K562 (cell line): ENCODE data around the gene MAD1L1.

Experiments
- BMI1 ChIP-seq: fragments of 150-350 bp; IDR thresholded peaks from 2 replicates; pipeline ENCODE4 v1.6.1; 2014; ENCODE audit warnings: low read length
- DNMT1 ChIP-seq: fragments of 450-650 bp; IDR thresholded peaks from 2 replicates; pipeline ENCODE4 v1.6.1; 2016; ENCODE audit warnings: antibody characterized with exemption, mild to moderate bottlenecking
- GABPA ChIP-seq: fragments of 200-800 bp; sonication (Bioruptor generic); conservative IDR thresholded peaks from 2 replicates; pipeline ENCODE4 v1.6.1; 2016; ENCODE audit warnings: low read depth, missing genetic modification characterization, missing compliant biosample characterization
- GTF2F1 ChIP-seq: IDR thresholded peaks from 2 replicates; pipeline ENCODE4 v1.6.1; 2011; ENCODE audit warnings: low read depth, low read length, improper control_type of control experiment
- MCM3 ChIP-seq: fragments of 450-650 bp; IDR thresholded peaks from 2 replicates; pipeline ENCODE4 v1.6.1; 2016
- PHF8 ChIP-seq: fragments of 200-600 bp; sonication (generic); IDR thresholded peaks from 2 replicates; pipeline ENCODE4 v1.6.1; 2012; ENCODE audit warnings: mixed run types, mild to moderate bottlenecking, inconsistent platforms, low read length, moderate library complexity, borderline replicate concordance
- POLR2AphosphoS5 ChIP-seq: IDR thresholded peaks from 2 replicates; pipeline ENCODE4 v1.6.1; 2011; ENCODE audit warnings: mild to moderate bottlenecking, low read depth, low read length, moderate library complexity; ENCODE audit not compliant: control insufficient read depth, insufficient read depth
- TEAD4 ChIP-seq, 2 experiments: sonication (generic) in 1 of 2; formaldehyde crosslinking in 1 of 2; IDR thresholded peaks; 2 replicates each; pipeline versions ENCODE4 v1.6.1 to v1.8.0; 2012 to 2022; ENCODE audit warnings: borderline replicate concordance in 1 of 2, inconsistent platforms in 1 of 2, low read length in 1 of 2, mild to moderate bottlenecking in 1 of 2, missing genetic modification reagents in 1 of 2
- ZEB2 ChIP-seq: fragments of 450-650 bp; IDR thresholded peaks from 2 replicates; pipeline ENCODE4 v1.6.1; 2016
- ZZZ3 ChIP-seq: fragments of 450-650 bp; IDR thresholded peaks from 2 replicates; pipeline ENCODE4 v1.6.1; 2016; ENCODE audit warnings: antibody characterized with exemption, mild to moderate bottlenecking, moderate library complexity
- TF ChIP-seq, protein P1 (sequence below): sonication (generic); formaldehyde crosslinking; IDR thresholded peaks from 2 replicates; pipeline ENCODE4 v1.5.0; 2020; ENCODE audit warnings: missing genetic modification reagents
- TF ChIP-seq, protein P2 (sequence below), 3 experiments: IDR thresholded peaks in 2 of 3; conservative IDR thresholded peaks in 1 of 3; 2 replicates each; pipeline ENCODE4 v1.5.1; 2011 to 2012; ENCODE audit warnings: low read length in 3 of 3, mild to moderate bottlenecking in 3 of 3, control low read depth in 2 of 3, improper control_type of control experiment in 1 of 3, inconsistent platforms in 1 of 3, low read depth in 1 of 3, mixed read lengths in 1 of 3, moderate library complexity in 1 of 3; ENCODE audit not compliant: insufficient read depth in 2 of 3

DNA sequence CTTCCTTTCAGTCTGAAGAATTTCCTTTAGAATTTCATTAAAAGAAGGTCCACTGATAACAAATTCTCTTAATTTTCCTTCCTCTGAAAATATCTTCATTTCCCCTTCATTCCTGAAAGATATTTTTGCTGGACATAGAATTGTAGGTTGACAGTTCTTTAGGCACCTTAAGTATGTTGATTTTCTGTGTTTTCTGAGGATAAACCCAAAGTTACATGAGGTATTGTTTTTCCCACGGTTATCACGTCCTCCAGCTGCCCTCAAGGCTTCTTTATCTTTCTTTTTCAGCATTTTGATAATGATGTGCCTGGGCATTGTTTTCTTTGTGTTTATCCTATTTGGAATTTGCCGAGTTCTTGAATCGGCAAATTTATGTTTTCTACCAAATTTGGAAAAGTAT lies 457.4 kb downstream of the MAD1L1 start:
- TF ChIP-seq POLR2AphosphoS5 (no peak), TEAD4 (IDR thresholded peaks at IDR 0.05; ENCODE audit: low read length) (peak; percentile 44), TEAD4 (CRISPR knock-in tag; IDR thresholded peaks at IDR 0.05; ENCODE audit: borderline replicate concordance) (no peak), ZEB2 (no peak), BMI1 (no peak), GABPA (tag) (no peak), PHF8 (no peak), GTF2F1 (no peak), DNMT1 (no peak), MCM3 (no peak), ZZZ3 (no peak)
- TF ChIP-seq, protein P1, sequence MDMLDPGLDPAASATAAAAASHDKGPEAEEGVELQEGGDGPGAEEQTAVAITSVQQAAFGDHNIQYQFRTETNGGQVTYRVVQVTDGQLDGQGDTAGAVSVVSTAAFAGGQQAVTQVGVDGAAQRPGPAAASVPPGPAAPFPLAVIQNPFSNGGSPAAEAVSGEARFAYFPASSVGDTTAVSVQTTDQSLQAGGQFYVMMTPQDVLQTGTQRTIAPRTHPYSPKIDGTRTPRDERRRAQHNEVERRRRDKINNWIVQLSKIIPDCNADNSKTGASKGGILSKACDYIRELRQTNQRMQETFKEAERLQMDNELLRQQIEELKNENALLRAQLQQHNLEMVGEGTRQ (CRISPR knock-in tag) = no peak
- TF ChIP-seq, protein P2, sequence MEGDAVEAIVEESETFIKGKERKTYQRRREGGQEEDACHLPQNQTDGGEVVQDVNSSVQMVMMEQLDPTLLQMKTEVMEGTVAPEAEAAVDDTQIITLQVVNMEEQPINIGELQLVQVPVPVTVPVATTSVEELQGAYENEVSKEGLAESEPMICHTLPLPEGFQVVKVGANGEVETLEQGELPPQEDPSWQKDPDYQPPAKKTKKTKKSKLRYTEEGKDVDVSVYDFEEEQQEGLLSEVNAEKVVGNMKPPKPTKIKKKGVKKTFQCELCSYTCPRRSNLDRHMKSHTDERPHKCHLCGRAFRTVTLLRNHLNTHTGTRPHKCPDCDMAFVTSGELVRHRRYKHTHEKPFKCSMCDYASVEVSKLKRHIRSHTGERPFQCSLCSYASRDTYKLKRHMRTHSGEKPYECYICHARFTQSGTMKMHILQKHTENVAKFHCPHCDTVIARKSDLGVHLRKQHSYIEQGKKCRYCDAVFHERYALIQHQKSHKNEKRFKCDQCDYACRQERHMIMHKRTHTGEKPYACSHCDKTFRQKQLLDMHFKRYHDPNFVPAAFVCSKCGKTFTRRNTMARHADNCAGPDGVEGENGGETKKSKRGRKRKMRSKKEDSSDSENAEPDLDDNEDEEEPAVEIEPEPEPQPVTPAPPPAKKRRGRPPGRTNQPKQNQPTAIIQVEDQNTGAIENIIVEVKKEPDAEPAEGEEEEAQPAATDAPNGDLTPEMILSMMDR (IDR thresholded peaks at IDR 0.05 in 2 of 3, conservative IDR thresholded peaks at IDR 0.05 in 1 of 3; ENCODE audit: insufficient read depth in 2 of 3, low read depth in 1 of 3, low read length in 3 of 3) = no peak
